ENCODE data around the gene MSH5.

The MSH5 gene

GRCh38 chr6:31777667-31778050 lies 37.9 kb downstream of the MSH5 start:
- no peak overlapping the region for H3K4me3 ChIP-seq (ENCODE audit: low read depth, low read length)
- no peak overlapping the region for H3K27ac ChIP-seq
- H3K79me2 ChIP-seq = peaks cover 2% of the 10 kb centered on the region
- H3K4me1 ChIP-seq = peaks cover 13% of the 10 kb centered on the region
- H3K4me2 ChIP-seq (ENCODE audit: low read length) = no peak overlapping the region
- no peak overlapping the region for H3K9ac ChIP-seq
- H2AFZ ChIP-seq = no peak overlapping the region
- H3K9me3 ChIP-seq (ENCODE audit: control insufficient read depth, low read length) = no peaks in the 10 kb centered on the region
- H3K36me3 ChIP-seq (ENCODE audit: control insufficient read depth, insufficient read depth, low read length) = no peaks in the 10 kb centered on the region
- no peak for TF ChIP-seq CTCF (IDR thresholded peaks at IDR 0.05)
- H3K27me3 ChIP-seq (ENCODE audit: control insufficient read depth, insufficient read depth, low read length) = no peaks in the 10 kb centered on the region

GRCh38 chr6:31778193-31778592 lies 38.4 kb downstream of the MSH5 start:
- Histone ChIP-seq H3K4me2 (ENCODE audit: low read length) (no peak overlapping the region), H3K27ac (no peak overlapping the region), H3K9ac (no peak overlapping the region), H3K79me2 (peaks cover 2% of the 10 kb centered on the region), H3K4me1 (peaks cover 13% of the 10 kb centered on the region), H3K4me3 (ENCODE audit: low read depth, low read length) (no peak overlapping the region), H2AFZ (no peak overlapping the region), H3K27me3 (ENCODE audit: control insufficient read depth, insufficient read depth, low read length) (no peaks in the 10 kb centered on the region), H3K36me3 (ENCODE audit: control insufficient read depth, insufficient read depth, low read length) (no peaks in the 10 kb centered on the region), H3K9me3 (ENCODE audit: control insufficient read depth, low read length) (no peaks in the 10 kb centered on the region)
- no peak for TF ChIP-seq CTCF (IDR thresholded peaks at IDR 0.05)

GRCh38 chr6:31778999-31779885 lies 39.4 kb downstream of the MSH5 start:
- Histone ChIP-seq H3K4me1 (peaks cover 13% of the 10 kb centered on the region), H3K27me3 (ENCODE audit: control insufficient read depth, insufficient read depth, low read length) (no peaks in the 10 kb centered on the region), H3K4me3 (ENCODE audit: low read depth, low read length) (no peak overlapping the region), H2AFZ (no peak overlapping the region), H3K9me3 (ENCODE audit: control insufficient read depth, low read length) (no peaks in the 10 kb centered on the region), H3K79me2 (no peaks in the 10 kb centered on the region), H3K27ac (no peak overlapping the region), H3K4me2 (ENCODE audit: low read length) (no peak overlapping the region), H3K36me3 (ENCODE audit: control insufficient read depth, insufficient read depth, low read length) (no peaks in the 10 kb centered on the region), H3K9ac (no peak overlapping the region)
- TF ChIP-seq CTCF (IDR thresholded peaks at IDR 0.05) = no peak

- Histone ChIP-seq H3K4me2 (ENCODE audit: low read length) (no peak overlapping the region), H3K27ac (no peak overlapping the region), H2AFZ (no peak overlapping the region), H3K9ac (no peak overlapping the region), H3K4me3 (ENCODE audit: low read depth, low read length) (no peak overlapping the region), H3K79me2 (peaks cover 3% of the 10 kb centered on the region), H3K4me1 (peaks cover 13% of the 10 kb centered on the region), H3K27me3 (ENCODE audit: control insufficient read depth, insufficient read depth, low read length) (no peaks in the 10 kb centered on the region), H3K9me3 (ENCODE audit: control insufficient read depth, low read length) (no peaks in the 10 kb centered on the region), H3K36me3 (ENCODE audit: control insufficient read depth, insufficient read depth, low read length) (no peaks in the 10 kb centered on the region)
- no peak for TF ChIP-seq CTCF (IDR thresholded peaks at IDR 0.05)
These were observed 40.1 kb downstream of the MSH5 start for GRCh38 chr6:31779908-31780307.
